A549 (cell line): ENCODE measurements around the gene TYW1. TPM values are rescaled to one million over a fixed set of nuclear protein-coding genes. Genes with fewer than 3 reads are reported as not detected.
"Not testable (repeated sequence)": the region's sequence is repeated elsewhere in the genome, so short reads cannot be mapped to it uniquely, and the experiment has no call there.

Experiments used
- ATAC-seq, 2 experiments: fragments of 200-7000 bp in 1 of 2; fragments of >200 bp in 1 of 2; cut with Nextera tagmentation in 1 of 2; cut with Tn5 transposase in 1 of 2; 3 replicates each; pipeline versions ENCODE4 v1.8.0 to v1.9.1; 2018 to 2020; ENCODE audit warnings: mild to moderate bottlenecking in 1 of 2, moderate library complexity in 1 of 2
- CTCF ChIA-PET: fragments of 300-600 bp; sonication (Branson Sonifier 250); formaldehyde crosslinking; extraction: SDS; loops from one replicate; lab custom pipeline; 2021; ENCODE audit warnings: antibody characterized with exemption, inconsistent platforms; lab: Yijun Ruan, JAX
- POLR2A ChIA-PET: fragments of 350-600 bp; formaldehyde crosslinking; extraction: SDS; loops from one replicate; lab custom pipeline; 2021; ENCODE audit warnings: antibody characterized with exemption, inconsistent platforms; lab: Yijun Ruan, JAX
- DNase-seq, 2 experiments: peaks; one replicate each; pipeline versions ENCODE4 v3.0.0 to v3.0.0-alpha.2; 2011 to 2016; ENCODE audit warnings: low read depth in 1 of 2, low spot score in 1 of 2
- FAIRE-seq: peaks from 2 replicates; lab custom pipeline; 2011; peaks lifted over from hg19 to GRCh38; lab: Jason Lieb, UNC
- H3K27ac ChIP-seq, 2 experiments: fragments of >200 bp; sonication (Bioruptor Twin); formaldehyde crosslinking; 3 replicates each; pipeline ENCODE4 v1.5.1; 2016 to 2017
- H3K4me1 ChIP-seq: fragments of >200 bp; sonication (Bioruptor Twin); formaldehyde crosslinking; 3 replicates; pipeline ENCODE4 v1.6.1; 2016
- H3K4me2 ChIP-seq: fragments of >200 bp; sonication (Bioruptor Twin); formaldehyde crosslinking; 3 replicates; pipeline ENCODE4 v1.6.1; 2016
- H3K4me3 ChIP-seq: fragments of >200 bp; sonication (Bioruptor Twin); formaldehyde crosslinking; 3 replicates; pipeline ENCODE4 v1.5.1; 2016
- H3K9me3 ChIP-seq: fragments of >200 bp; sonication (Bioruptor Twin); formaldehyde crosslinking; 3 replicates; pipeline ENCODE4 v1.6.1; 2016
- HOXB5 ChIP-seq: fragments of 250-450 bp; sonication (Bioruptor Pico); IDR thresholded peaks from 2 replicates; pipeline ENCODE4 v1.5.0; 2020; ENCODE audit warnings: mild to moderate bottlenecking, moderate library complexity
- WGBS: methylation state at CpG from one replicate; pipeline ENCODE4 v1.1.6; 2017; ENCODE audit errors: missing lambda C conversion rate; 5-methylcytosine and 5-hydroxymethylcytosine counted together
- polyA plus RNA-seq, 4 experiments: library from polyadenylated mRNA; depleted of rRNA in 3 of 4; stranded (reverse); fragments of >200 nt; fragmentation: RNase III in 1 of 4; extraction: RNeasy Plus Mini Kit Qiagen cat#74134 plus additional on column Dnase treatment in 1 of 4; gene quantifications; 2 replicates in 3 of 4; 3 replicates in 1 of 4; pipeline ENCODE4 v1.2.3, GENCODE V29; 2011 to 2017
- small RNA-seq, 6 experiments: library from RNA; depleted of rRNA; stranded (forward); fragments of <200 nt; gene quantifications; one replicate each; pipeline ENCODE3, GENCODE V24; 2012

Gene TYW1
- polyA plus RNA-seq, 2 of the 4 experiments (the other 2 are of a cell fraction) = 15.3 to 26.9 TPM

DNA sequence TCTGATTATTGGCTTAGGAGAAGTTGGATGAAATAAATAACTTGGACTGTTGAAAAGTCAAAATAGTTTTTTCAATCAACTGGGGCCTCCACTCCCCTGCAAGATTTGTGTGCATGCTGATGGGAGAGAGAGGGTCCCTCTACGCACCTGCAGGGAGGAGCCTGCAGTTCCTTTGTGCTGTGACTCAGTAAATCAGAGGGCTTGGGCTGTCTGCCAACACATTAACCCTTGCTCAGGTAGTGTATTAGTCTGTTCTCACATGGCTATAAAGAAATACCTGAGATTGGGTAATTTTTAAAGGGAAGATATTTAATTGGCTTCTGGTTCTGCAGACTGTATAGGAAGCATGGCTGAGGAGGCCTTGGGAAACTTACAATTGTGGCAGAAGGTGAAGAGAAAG, 261.1 kb downstream of the TYW1 start:
- POLR2A ChIA-PET, H3K9me3 ChIP-seq, H3K27ac ChIP-seq, H3K4me1 ChIP-seq, H3K4me3 ChIP-seq, DNase-seq, FAIRE-seq, H3K4me2 ChIP-seq, ATAC-seq, CTCF ChIA-PET: not testable (repeated sequence)
- 53% methylated on average over 1 of the region's 1 CpG for WGBS

DNA sequence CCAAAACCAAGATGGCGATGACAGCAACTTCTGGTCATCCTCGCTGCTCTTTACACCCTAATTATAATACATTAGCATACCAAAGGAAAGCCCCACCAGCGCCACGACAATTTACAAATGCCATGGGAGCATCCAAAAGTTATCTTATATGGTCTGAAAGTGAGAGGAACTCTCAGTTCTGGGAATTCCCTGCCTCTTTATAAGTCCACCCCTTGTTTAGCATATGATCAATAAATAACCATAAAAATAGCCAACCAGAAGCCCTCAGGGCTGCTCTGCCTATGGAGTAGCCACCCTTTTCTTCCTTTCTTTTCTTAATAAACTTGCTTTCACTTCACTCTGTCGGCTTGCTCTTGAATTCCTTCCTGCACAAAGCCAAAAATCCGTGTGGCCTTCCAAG, 262.7 kb downstream of the TYW1 start:
- H3K4me2 ChIP-seq, H3K4me1 ChIP-seq, H3K9me3 ChIP-seq, POLR2A ChIA-PET, ATAC-seq, H3K27ac ChIP-seq, FAIRE-seq, DNase-seq, CTCF ChIA-PET, H3K4me3 ChIP-seq: not testable (repeated sequence)
- 94% methylated on average over 6 of the region's 6 CpGs for WGBS

DNA sequence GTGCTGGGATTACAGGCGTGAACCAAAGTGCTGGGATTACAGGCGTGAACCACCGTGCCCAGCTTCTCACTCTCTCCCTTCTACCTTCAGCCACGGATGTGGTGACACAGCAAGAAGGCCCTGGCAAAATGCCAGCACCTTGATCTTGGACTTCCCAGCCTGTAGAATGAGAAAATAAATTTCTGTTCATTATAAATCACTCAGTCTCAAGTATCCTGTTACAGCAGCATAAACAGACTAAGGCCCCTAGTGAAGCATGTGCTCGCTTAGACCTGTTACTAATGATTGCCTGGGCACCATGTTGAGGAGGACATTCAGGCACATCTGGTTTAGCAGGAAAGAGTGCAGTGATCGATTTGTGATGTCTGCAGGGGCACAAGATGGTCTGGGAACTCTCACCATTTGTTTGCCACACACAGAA, 263.5 kb downstream of the TYW1 start:
- H3K4me1 ChIP-seq, POLR2A ChIA-PET, FAIRE-seq, H3K9me3 ChIP-seq, DNase-seq, CTCF ChIA-PET, H3K4me2 ChIP-seq, ATAC-seq, H3K4me3 ChIP-seq, H3K27ac ChIP-seq: not testable (repeated sequence)
- 79% methylated on average over 5 of the region's 6 CpGs for WGBS

DNA sequence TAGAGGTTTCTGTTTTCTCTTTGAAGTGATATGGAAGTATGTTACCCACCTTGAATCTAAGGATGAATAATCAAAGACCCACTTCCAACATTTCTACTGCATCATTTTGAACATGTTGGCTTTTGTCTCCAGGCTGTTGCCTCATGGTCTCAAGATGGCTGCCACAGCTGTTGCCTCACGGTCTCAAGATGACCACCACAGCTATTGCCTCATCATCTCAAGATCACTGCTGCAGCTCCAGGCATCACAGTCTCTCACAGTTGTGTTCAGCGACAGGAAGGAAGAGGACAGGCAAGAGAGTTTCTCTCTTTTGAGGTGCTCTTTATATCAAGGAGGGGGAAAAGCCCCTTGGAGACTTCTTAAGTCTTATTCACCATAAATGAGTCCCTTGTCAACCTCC, 267.4 kb downstream of the TYW1 start:
- POLR2A ChIA-PET, H3K27ac ChIP-seq, H3K4me1 ChIP-seq, ATAC-seq, H3K4me3 ChIP-seq, H3K9me3 ChIP-seq, FAIRE-seq, H3K4me2 ChIP-seq: not testable (repeated sequence)
- WGBS = 91% methylated on average over 2 of the region's 2 CpGs
- CTCF ChIA-PET = interaction anchor here (0.7 kb wide), 1 partner anchor 23 kb away, joined by 4 read pairs; no protein-coding TSS in a partner anchor
- peak in 1 of 2 experiments; percentile 10 for DNase-seq

DNA sequence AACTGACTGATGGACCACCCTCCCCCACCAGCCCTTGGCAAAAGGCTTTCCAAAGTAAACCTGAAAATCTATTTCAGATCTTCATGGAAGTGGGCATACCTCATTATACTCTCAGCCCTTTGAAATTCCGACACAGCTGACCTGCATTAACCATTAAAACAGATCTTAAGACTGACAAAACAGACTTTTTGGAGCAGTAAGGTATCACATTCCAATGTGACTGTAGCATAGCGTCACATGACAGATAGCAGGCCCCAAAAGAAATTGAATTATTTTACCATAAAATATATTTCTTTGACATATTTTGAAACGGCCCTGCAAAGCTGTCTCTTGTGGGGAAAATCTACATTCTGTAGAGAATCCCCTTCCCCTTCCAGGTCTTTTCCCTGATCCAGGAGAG, 269.4 kb downstream of the TYW1 start:
- 78% methylated on average over 3 of the region's 3 CpGs for WGBS
- not testable (repeated sequence) for FAIRE-seq

DNA sequence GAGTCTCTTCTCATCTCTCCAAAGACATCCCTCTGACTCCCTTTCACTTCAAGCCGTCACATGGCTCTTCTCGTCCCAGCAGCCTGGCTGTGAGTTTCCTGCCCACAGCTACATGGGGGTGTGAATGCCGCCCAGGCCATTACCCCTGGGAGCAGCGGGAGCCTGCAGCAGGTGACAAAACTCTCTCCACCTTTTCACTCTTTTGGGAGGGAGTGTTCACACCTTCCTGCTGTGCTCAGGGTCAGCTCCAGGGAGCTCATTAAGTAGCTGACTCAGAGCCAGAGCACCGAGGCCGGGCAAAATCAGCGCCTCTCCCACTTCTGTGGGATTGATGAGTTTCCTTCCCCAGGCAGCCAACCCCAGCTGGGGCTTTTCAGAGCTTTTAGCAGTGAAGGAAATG, 271.3 kb downstream of the TYW1 start:
- ATAC-seq = peak in 1 of 2 experiments; percentile 43; a peak in 2 of 6 replicates
- FAIRE-seq = no peak
- 82% methylated on average over 7 of the region's 7 CpGs for WGBS
- no peak for TF ChIP-seq HOXB5 (CRISPR knock-in tag)
- no peak overlapping the region for H3K4me2 ChIP-seq
- CTCF ChIA-PET = interaction anchor here (0.6 kb wide), 1 partner anchor 89 kb away, joined by 3 read pairs; no protein-coding TSS in a partner anchor
- no peak overlapping the region for H3K27ac ChIP-seq
- POLR2A ChIA-PET = no interaction called here
- no peaks in the 10 kb centered on the region for H3K4me1 ChIP-seq
- H3K9me3 ChIP-seq = no peaks in the 10 kb centered on the region
- no peak for DNase-seq
- H3K4me3 ChIP-seq = no peak overlapping the region

More for the DNA sequence above, 269.4 kb downstream of the TYW1 start:
- ATAC-seq, H3K27ac ChIP-seq, POLR2A ChIA-PET, DNase-seq, H3K4me3 ChIP-seq, H3K9me3 ChIP-seq, CTCF ChIA-PET, H3K4me1 ChIP-seq, H3K4me2 ChIP-seq: not testable (repeated sequence)

DNA sequence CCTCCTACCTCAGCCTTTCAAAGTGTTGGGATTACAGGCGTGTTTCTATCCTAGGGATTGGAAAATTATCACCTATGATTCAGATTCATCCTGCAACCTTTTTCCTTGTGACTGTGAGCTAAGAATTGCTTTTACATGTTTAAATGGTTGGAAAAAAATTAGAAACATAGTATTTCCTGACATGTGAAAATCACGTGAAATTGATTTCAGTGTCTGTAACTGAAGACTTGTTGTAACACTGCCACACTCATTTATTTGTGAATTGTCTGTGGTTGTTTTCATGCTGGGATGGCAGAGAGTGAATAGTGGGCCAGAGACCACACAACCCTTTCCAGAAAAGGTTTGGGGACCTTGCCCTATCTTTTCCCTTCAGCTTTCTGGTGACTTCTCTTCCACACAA, 273.3 kb downstream of the TYW1 start:
- POLR2A ChIA-PET, DNase-seq, FAIRE-seq, ATAC-seq, H3K4me3 ChIP-seq, H3K9me3 ChIP-seq, CTCF ChIA-PET, H3K4me1 ChIP-seq, H3K27ac ChIP-seq, H3K4me2 ChIP-seq: not testable (repeated sequence)
- 96% methylated on average over 2 of the region's 2 CpGs for WGBS

Small RNAs within 50 kb of the gene (small RNA-seq; reads per million reads assigned to genes)
- gene AC073089.1 = 0 reads per million in 6 experiments
- gene MIR4650-1 = 0 reads per million in 6 experiments
- gene RN7SL43P = 0 reads per million in 6 experiments

Other genes starting within 250 kb of the TYW1 start
- gene TMEM248, start 75.6 kb upstream of the TYW1 start, polyA plus RNA-seq (2011; rRNA removed) = 128 and 139 TPM in 2 replicates
- gene TMEM248, start 75.6 kb upstream of the TYW1 start, polyA plus RNA-seq (2017; fragmentation: RNase III; extraction: RNeasy Plus Mini Kit Qiagen cat#74134 plus additional on column Dnase treatment) = 53.7 to 57.4 TPM (median 55.3 TPM) in 3 replicates
- gene SBDS, start 1.2 kb upstream of the TYW1 start, polyA plus RNA-seq (2011; rRNA removed) = 57.1 and 101 TPM in 2 replicates
- gene SBDS, start 1.2 kb upstream of the TYW1 start, polyA plus RNA-seq (2017; fragmentation: RNase III; extraction: RNeasy Plus Mini Kit Qiagen cat#74134 plus additional on column Dnase treatment) = 80.2 to 97.7 TPM (median 82.7 TPM) in 3 replicates